RWPE2 (cell line): ENCODE measurements around the gene COIL.

Source experiments
- ATAC-seq: fragments of 200-7000 bp; cut with Tn5 transposase; 3 replicates; pipeline ENCODE4 v1.9.1; 2021; ENCODE audit warnings: low read depth
- DNase-seq: peaks from one replicate; pipeline ENCODE4 v3.0.0-alpha.2; 2020; ENCODE audit warnings: low spot score
- H3K27ac ChIP-seq: fragments of 450-650 bp; 2 replicates; pipeline ENCODE4 v1.5.1; 2017; ENCODE audit warnings: mild to moderate bottlenecking; ENCODE audit not compliant: poor library complexity, severe bottlenecking
- H3K27me3 ChIP-seq: fragments of 250-450 bp; sonication (Bioruptor Pico); 2 replicates; pipeline ENCODE4 v1.5.1; 2021; ENCODE audit warnings: mild to moderate bottlenecking, moderate library complexity; ENCODE audit not compliant: insufficient read depth, poor library complexity, severe bottlenecking
- H3K36me3 ChIP-seq: fragments of 250-450 bp; sonication (Bioruptor Pico); 2 replicates; pipeline ENCODE4 v1.5.1; 2020; ENCODE audit warnings: low read depth, mild to moderate bottlenecking, moderate library complexity
- H3K4me1 ChIP-seq: fragments of 250-450 bp; sonication (Bioruptor Pico); 2 replicates; pipeline ENCODE4 v1.5.1; 2021; ENCODE audit warnings: mild to moderate bottlenecking, moderate library complexity; ENCODE audit not compliant: insufficient read depth, poor library complexity, severe bottlenecking
- H3K4me3 ChIP-seq: fragments of 250-450 bp; sonication (Bioruptor Pico); 2 replicates; pipeline ENCODE4 v1.5.1; 2021; ENCODE audit warnings: mild to moderate bottlenecking, moderate library complexity; ENCODE audit not compliant: severe bottlenecking
- H3K9me3 ChIP-seq: fragments of 250-450 bp; sonication (Bioruptor Pico); 2 replicates; pipeline ENCODE4 v1.5.1; 2021; ENCODE audit warnings: mild to moderate bottlenecking, moderate library complexity; ENCODE audit not compliant: severe bottlenecking
- TF ChIP-seq, protein P1 (sequence below): fragments of 450-650 bp; IDR thresholded peaks from one replicate; pipeline ENCODE4 v1.5.1; 2017; ENCODE audit warnings: mild to moderate bottlenecking, moderate library complexity; ENCODE audit not compliant: poor library complexity, severe bottlenecking

COIL gene, protein sequence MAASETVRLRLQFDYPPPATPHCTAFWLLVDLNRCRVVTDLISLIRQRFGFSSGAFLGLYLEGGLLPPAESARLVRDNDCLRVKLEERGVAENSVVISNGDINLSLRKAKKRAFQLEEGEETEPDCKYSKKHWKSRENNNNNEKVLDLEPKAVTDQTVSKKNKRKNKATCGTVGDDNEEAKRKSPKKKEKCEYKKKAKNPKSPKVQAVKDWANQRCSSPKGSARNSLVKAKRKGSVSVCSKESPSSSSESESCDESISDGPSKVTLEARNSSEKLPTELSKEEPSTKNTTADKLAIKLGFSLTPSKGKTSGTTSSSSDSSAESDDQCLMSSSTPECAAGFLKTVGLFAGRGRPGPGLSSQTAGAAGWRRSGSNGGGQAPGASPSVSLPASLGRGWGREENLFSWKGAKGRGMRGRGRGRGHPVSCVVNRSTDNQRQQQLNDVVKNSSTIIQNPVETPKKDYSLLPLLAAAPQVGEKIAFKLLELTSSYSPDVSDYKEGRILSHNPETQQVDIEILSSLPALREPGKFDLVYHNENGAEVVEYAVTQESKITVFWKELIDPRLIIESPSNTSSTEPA

DNA sequence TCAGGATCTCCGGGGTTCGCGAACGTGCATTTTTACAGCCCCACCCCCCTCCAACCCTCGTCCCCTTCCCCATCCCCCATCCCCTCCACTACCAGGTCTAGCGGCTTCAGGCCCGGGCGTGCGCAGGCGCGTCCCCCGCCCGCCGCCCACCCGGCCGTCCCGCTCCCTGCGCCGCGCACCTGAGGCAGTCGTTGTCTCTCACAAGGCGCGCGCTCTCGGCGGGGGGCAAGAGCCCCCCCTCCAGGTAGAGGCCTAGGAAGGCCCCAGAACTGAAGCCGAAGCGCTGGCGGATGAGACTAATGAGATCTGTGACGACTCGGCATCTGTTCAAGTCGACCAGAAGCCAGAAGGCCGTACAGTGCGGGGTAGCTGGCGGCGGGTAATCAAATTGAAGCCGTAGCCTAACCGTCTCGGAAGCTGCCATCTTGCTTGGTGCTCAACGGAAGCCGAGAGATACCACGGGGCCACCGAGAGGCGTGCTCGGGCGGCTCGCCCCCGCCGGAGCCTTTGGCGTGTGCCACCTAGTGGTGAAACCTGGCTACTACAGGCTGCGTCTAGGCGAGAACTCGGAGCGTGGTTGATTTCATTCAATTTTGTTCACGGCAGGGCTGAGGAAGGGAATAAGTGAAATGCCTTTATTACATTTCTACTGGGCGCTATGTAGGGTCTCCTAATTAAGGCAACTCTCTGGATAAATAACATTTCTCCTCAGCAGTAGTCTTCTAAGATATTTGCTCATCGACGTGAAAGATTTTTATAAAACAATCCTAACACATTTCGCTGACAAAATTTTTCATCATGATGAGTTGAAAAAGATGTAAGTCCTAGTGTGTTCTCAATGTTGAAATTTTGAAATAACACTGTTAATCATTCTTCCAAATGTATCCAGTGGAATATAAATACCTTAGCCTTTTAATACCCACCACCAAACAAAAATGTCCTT is at the start of gene COIL:
Gene COIL, minus strand, starts transcription at position 455 of the 943 bp plus-strand sequence. Its CDS starts 31 bp downstream, at position 424.
- Histone ChIP-seq H3K9me3 (no peaks in the 10 kb centered on the region), H3K4me3 (peak within 1 kb of the TSS; percentile 92), H3K27ac (peak within 1 kb of the TSS; percentile 59), H3K36me3 (peaks cover 10% of the 10 kb centered on the region), H3K27me3 (no peaks in the 10 kb centered on the region), H3K4me1 (peaks cover 8% of the 10 kb centered on the region)
- DNase-seq (peak; percentile 91), ATAC-seq (peak; percentile 97)
- TF ChIP-seq, protein P1, sequence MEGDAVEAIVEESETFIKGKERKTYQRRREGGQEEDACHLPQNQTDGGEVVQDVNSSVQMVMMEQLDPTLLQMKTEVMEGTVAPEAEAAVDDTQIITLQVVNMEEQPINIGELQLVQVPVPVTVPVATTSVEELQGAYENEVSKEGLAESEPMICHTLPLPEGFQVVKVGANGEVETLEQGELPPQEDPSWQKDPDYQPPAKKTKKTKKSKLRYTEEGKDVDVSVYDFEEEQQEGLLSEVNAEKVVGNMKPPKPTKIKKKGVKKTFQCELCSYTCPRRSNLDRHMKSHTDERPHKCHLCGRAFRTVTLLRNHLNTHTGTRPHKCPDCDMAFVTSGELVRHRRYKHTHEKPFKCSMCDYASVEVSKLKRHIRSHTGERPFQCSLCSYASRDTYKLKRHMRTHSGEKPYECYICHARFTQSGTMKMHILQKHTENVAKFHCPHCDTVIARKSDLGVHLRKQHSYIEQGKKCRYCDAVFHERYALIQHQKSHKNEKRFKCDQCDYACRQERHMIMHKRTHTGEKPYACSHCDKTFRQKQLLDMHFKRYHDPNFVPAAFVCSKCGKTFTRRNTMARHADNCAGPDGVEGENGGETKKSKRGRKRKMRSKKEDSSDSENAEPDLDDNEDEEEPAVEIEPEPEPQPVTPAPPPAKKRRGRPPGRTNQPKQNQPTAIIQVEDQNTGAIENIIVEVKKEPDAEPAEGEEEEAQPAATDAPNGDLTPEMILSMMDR, result peak; percentile 99

DNA sequence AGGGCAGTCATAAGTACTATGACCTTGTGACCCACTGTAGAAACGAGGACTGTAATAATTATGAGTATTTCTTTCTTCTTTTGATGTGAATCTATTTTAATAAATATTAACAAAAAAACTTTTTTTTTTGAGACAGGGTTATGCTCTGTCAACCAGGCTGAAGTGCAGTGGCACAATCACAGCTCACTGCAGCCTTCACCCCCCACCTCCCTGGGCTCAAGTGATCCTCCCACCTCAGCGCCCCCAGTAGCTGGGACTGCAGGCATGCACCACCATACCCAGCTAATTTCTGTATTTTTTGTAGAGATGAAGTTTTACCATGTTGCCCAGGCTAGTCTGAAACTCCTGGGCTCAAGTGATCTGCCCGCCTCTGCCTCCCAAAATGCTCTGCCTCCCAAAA is 49.6 kb upstream of the COIL start:
- Histone ChIP-seq H3K4me1 (no peaks in the 10 kb centered on the region), H3K36me3 (no peaks in the 10 kb centered on the region), H3K27me3 (no peaks in the 10 kb centered on the region), H3K9me3 (no peaks in the 10 kb centered on the region), H3K27ac (no peak overlapping the region), H3K4me3 (no peak overlapping the region)
- TF ChIP-seq, protein P1, result no peak
- ATAC-seq (no peak), DNase-seq (no peak)

DNA sequence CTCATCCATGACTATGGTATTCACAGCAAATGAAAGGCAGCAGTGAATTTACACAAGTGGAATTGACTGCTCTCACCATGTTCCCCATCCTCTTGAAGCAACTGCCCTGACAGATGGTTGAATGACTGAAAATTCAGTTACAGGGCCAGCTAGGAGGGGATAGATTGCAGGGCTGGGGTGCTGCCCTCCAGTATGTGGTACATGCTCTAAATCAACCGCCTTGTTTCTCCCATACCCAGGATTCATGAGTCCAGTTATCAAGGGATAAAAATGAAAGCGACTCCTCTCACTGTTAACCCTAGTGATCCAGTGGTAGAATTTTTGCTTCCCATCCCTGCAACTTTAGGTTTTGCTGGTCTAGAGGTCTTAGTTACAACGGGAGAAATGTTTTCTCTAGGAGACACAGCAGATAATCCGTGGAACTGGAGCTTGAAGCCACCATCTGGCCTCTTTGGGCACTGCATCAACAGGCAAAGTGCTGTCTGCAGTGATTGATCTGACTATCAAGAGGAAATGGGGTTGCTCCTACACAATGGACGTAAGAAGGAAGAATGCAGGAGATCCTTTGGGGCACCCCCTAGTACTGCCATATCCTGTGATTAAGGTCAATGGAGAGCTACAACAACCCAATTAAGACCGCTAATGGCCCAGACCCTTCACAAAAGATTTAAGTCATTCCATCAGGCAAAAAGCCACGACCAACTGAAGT is 49.0 kb upstream of the COIL start:
- TF ChIP-seq, protein P1, result peak; percentile 80
- ATAC-seq (peak; percentile 90), DNase-seq (no peak)
- Histone ChIP-seq H3K9me3 (no peaks in the 10 kb centered on the region), H3K4me1 (no peaks in the 10 kb centered on the region), H3K36me3 (no peaks in the 10 kb centered on the region), H3K4me3 (no peak overlapping the region), H3K27ac (no peak overlapping the region), H3K27me3 (no peaks in the 10 kb centered on the region)

DNA sequence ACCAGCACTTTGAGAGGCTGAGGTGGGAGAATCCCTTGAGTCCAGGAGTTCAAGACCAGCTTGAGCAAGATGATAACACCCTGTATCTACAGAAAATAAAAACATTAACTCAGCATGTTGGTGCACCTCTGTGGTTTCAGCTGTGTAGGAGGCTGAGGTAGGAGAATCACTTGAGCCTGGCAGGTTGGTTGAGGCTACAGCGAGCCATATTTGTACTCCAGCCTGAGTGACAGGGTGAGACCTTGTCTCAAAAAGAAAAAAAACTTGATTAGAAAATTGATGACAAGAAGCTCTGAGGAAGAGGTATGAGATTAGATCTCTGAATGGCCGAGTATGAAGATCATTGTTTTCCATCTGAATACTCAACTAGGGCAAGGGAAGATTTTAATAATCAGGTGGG is 48.1 kb upstream of the COIL start:
- no peaks in the 10 kb centered on the region for H3K27me3 ChIP-seq
- no peak overlapping the region for H3K27ac ChIP-seq
- no peaks in the 10 kb centered on the region for H3K36me3 ChIP-seq
- no peaks in the 10 kb centered on the region for H3K9me3 ChIP-seq
- TF ChIP-seq, protein P1, result no peak
- ATAC-seq (no peak), DNase-seq (no peak)
- H3K4me3 ChIP-seq, result no peak overlapping the region
- no peaks in the 10 kb centered on the region for H3K4me1 ChIP-seq
